Fibroblast of pulmonary artery (primary cell): ENCODE results near the gene DHRSX.
"Not testable (repeated sequence)": the region's sequence is repeated elsewhere in the genome, so short reads cannot be mapped to it uniquely, and the experiment has no call there.

Experiments
- DNase-seq: peaks from one replicate; pipeline ENCODE4 v3.0.0-alpha.2; 2010; ENCODE audit warnings: low read depth
- H3K4me3 ChIP-seq: replicated peaks from 2 replicates; pipeline ENCODE4 v1.5.1; 2011; ENCODE audit warnings: low read depth, mild to moderate bottlenecking, control low read depth, low read length, moderate library complexity
- CTCF ChIP-seq: IDR thresholded peaks from 2 replicates; pipeline ENCODE4 v1.5.1; 2011; ENCODE audit warnings: mild to moderate bottlenecking, control low read depth, low read length, inconsistent platforms; ENCODE audit errors: missing control alignments

The DHRSX gene

GRCh38 chrX:2471641-2472040 is 29.1 kb downstream of the DHRSX start:
- TF ChIP-seq CTCF, result no peak
- no peak for DNase-seq
- no peak overlapping the region for H3K4me3 ChIP-seq

GRCh38 chrX:2471126-2471525 is 29.6 kb downstream of the DHRSX start:
- DNase-seq, result not testable (repeated sequence)

GRCh38 chrX:2469852-2470251 is 30.9 kb downstream of the DHRSX start:
- H3K4me3 ChIP-seq, DNase-seq: not testable (repeated sequence)

More at GRCh38 chrX:2471126-2471525, 29.6 kb downstream of the DHRSX start:
- not testable (repeated sequence) for H3K4me3 ChIP-seq

- no peak overlapping the region for H3K4me3 ChIP-seq
- TF ChIP-seq CTCF, result no peak
- DNase-seq, result no peak
Observed at GRCh38 chrX:2469196-2469685, 31.5 kb downstream of the DHRSX start.

- no peak for TF ChIP-seq CTCF
- DNase-seq, result no peak
- H3K4me3 ChIP-seq, result no peak overlapping the region
Observed at GRCh38 chrX:2468261-2469195, 32.2 kb downstream of the DHRSX start.

- DNase-seq, result no peak
- no peak for TF ChIP-seq CTCF
- H3K4me3 ChIP-seq, result no peak overlapping the region
Observed at GRCh38 chrX:2466876-2467656, 33.7 kb downstream of the DHRSX start.

- H3K4me3 ChIP-seq, result no peak overlapping the region
- no peak for TF ChIP-seq CTCF
- no peak for DNase-seq
Observed at GRCh38 chrX:2464677-2465166, 36.1 kb downstream of the DHRSX start.
